ENCODE data around the gene CROCC2. TPM values are rescaled to one million over a fixed set of nuclear protein-coding genes. Genes with fewer than 3 reads are reported as not detected.

Gene CROCC2
- total RNA-seq, 2 experiments from 2014 or later, result not detected

GRCh38 chr2:240886678-240887609 is 19.2 kb upstream of the CROCC2 start:
- ATAC-seq (no peak), DNase-seq (no peak)
- no peak overlapping the region for H3K4me3 Mint-ChIP-seq
- H3K27me3 Mint-ChIP-seq, result no peaks in the 10 kb centered on the region
- H3K9me3 Mint-ChIP-seq, result no peaks in the 10 kb centered on the region
- H3K27ac Mint-ChIP-seq, result no peak overlapping the region
- POLR2A ChIA-PET, result no interaction called here
- CTCF ChIA-PET, result no interaction called here
- H3K36me3 Mint-ChIP-seq (ENCODE audit: low read depth), result no peaks in the 10 kb centered on the region
- no peak for TF ChIP-seq CTCF (IDR thresholded peaks at IDR 0.05)
- no peaks in the 10 kb centered on the region for H3K4me1 Mint-ChIP-seq (ENCODE audit: low read depth)
- intact Hi-C loops (cut with micrococcal nuclease), result no loop called here

GRCh38 chr2:240887631-240888030 is 18.5 kb upstream of the CROCC2 start:
- Mint-ChIP-seq H3K9me3 (no peaks in the 10 kb centered on the region), H3K36me3 (ENCODE audit: low read depth) (no peaks in the 10 kb centered on the region), H3K27ac (no peak overlapping the region), H3K4me3 (no peak overlapping the region), H3K27me3 (no peaks in the 10 kb centered on the region), H3K4me1 (ENCODE audit: low read depth) (no peaks in the 10 kb centered on the region)
- intact Hi-C loops (cut with micrococcal nuclease), result no loop called here
- TF ChIP-seq CTCF (IDR thresholded peaks at IDR 0.05), result no peak
- ATAC-seq, result no peak
- no peak for DNase-seq
- ChIA-PET CTCF (no interaction called here), POLR2A (no interaction called here)

GRCh38 chr2:240888130-240888889 is 17.8 kb upstream of the CROCC2 start:
- POLR2A ChIA-PET, result no interaction called here
- DNase-seq (no peak), ATAC-seq (no peak)
- intact Hi-C loops (cut with micrococcal nuclease), result no loop called here
- H3K27me3 Mint-ChIP-seq, result no peaks in the 10 kb centered on the region
- no peaks in the 10 kb centered on the region for H3K9me3 Mint-ChIP-seq
- no peaks in the 10 kb centered on the region for H3K36me3 Mint-ChIP-seq (ENCODE audit: low read depth)
- H3K27ac Mint-ChIP-seq, result no peak overlapping the region
- CTCF ChIA-PET, result no interaction called here
- peaks cover under 1% of the 10 kb centered on the region for H3K4me1 Mint-ChIP-seq (ENCODE audit: low read depth)
- H3K4me3 Mint-ChIP-seq, result no peak overlapping the region
- TF ChIP-seq CTCF (IDR thresholded peaks at IDR 0.05), result no peak

- Mint-ChIP-seq H3K4me1 (ENCODE audit: low read depth) (peaks cover 5% of the 10 kb centered on the region), H3K4me3 (no peak overlapping the region), H3K27ac (no peak overlapping the region), H3K9me3 (no peaks in the 10 kb centered on the region), H3K36me3 (ENCODE audit: low read depth) (no peaks in the 10 kb centered on the region), H3K27me3 (no peaks in the 10 kb centered on the region)
- no peak for TF ChIP-seq CTCF (IDR thresholded peaks at IDR 0.05)
- ChIA-PET CTCF (no interaction called here), POLR2A (no interaction called here)
- intact Hi-C loops (cut with micrococcal nuclease), result no loop called here
- no peak for DNase-seq
- ATAC-seq, result no peak
Measured at GRCh38 chr2:240888890-240889573, 17.1 kb upstream of the CROCC2 start.
